ENCODE measurements around the gene SNRPB. TPM values are rescaled to one million over a fixed set of nuclear protein-coding genes. Genes with fewer than 3 reads are reported as not detected.

SNRPB gene
- total RNA-seq, 1 donor from 2014 or later, result 144 TPM

DNA sequence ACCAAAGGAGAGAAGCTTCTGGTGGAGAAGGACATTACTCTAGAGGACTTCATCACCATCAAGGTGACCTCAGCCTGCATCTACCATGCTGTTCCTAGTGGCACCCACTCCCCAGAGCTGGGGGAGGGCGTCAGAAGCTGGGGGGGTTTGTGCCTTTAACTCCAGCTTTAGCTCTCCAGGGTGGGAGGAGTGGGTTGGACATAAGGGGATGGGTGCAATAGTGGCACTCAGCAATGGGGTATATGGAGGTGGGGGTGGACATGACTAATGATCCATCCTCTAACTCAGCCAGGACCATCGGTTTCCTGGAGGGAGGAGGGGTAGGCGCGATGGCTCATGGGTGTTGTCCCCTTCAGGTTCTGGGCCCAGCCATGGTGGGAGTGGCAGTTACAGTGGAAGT, 40.1 kb downstream of the SNRPB start:
- peaks cover 3% of the 10 kb centered on the region for H3K9me3 Mint-ChIP-seq
- H3K27ac Mint-ChIP-seq, result no peak overlapping the region

GRCh38 chr20:2429051-2429450, 41.5 kb downstream of the SNRPB start:
- no peak overlapping the region for H3K27ac Mint-ChIP-seq
- DNase-seq (ENCODE audit: low spot score in 2 of 2, unreplicated experiment in 2 of 2), result no peak
- no peak overlapping the region for H3K4me3 Mint-ChIP-seq
- no peak for TF ChIP-seq CTCF (IDR thresholded peaks at IDR 0.05; ENCODE audit: unreplicated experiment)
- H3K9me3 Mint-ChIP-seq, result peaks cover 3% of the 10 kb centered on the region
- peaks cover 40% of the 10 kb centered on the region for H3K27me3 Mint-ChIP-seq (ENCODE audit: low read depth)
- H3K36me3 Mint-ChIP-seq, result no peaks in the 10 kb centered on the region
- no peaks in the 10 kb centered on the region for H3K4me1 Mint-ChIP-seq

More for the DNA sequence above, 40.1 kb downstream of the SNRPB start:
- H3K27me3 Mint-ChIP-seq (ENCODE audit: low read depth), result peaks cover 40% of the 10 kb centered on the region
- DNase-seq (ENCODE audit: low spot score in 2 of 2, unreplicated experiment in 2 of 2), result no peak
- no peak for TF ChIP-seq CTCF (IDR thresholded peaks at IDR 0.05; ENCODE audit: unreplicated experiment)
- H3K4me1 Mint-ChIP-seq, result no peaks in the 10 kb centered on the region
- no peaks in the 10 kb centered on the region for H3K36me3 Mint-ChIP-seq
- no peak overlapping the region for H3K4me3 Mint-ChIP-seq

DNA sequence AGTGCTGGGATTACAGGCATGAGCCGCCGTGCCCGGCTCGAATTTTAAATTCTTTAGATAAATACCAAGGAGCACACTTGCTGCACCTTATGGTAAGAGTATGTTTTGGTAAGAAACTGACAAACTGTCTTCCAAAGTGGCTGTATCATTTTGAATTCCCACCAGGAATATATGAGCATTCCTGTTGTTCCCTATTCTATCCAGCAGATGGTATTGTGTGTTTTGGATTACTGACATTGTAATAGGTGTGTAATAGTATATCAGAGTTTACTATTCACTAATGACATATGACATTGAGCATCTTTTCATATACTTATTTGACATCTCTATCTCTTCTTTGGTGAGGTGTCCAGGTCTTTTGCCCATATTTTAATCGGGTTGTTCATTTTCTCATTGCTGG, 49.3 kb downstream of the SNRPB start:
- TF ChIP-seq CTCF (IDR thresholded peaks at IDR 0.05; ENCODE audit: unreplicated experiment), result no peak
- no peak for DNase-seq (ENCODE audit: low spot score in 2 of 2, unreplicated experiment in 2 of 2)
- H3K4me3 Mint-ChIP-seq, result no peak overlapping the region

GRCh38 chr20:2420510-2420909, 50.1 kb downstream of the SNRPB start:
- H3K27me3 Mint-ChIP-seq (ENCODE audit: low read depth), result peaks cover 16% of the 10 kb centered on the region
- H3K36me3 Mint-ChIP-seq, result no peaks in the 10 kb centered on the region
- H3K9me3 Mint-ChIP-seq, result peaks cover 8% of the 10 kb centered on the region
- H3K27ac Mint-ChIP-seq, result no peak overlapping the region
- H3K4me3 Mint-ChIP-seq, result no peak overlapping the region
- no peak for TF ChIP-seq CTCF (IDR thresholded peaks at IDR 0.05; ENCODE audit: unreplicated experiment)
- DNase-seq (ENCODE audit: low spot score in 2 of 2, unreplicated experiment in 2 of 2), result no peak
- no peaks in the 10 kb centered on the region for H3K4me1 Mint-ChIP-seq

More for the DNA sequence above, 49.3 kb downstream of the SNRPB start:
- Mint-ChIP-seq H3K4me1 (no peaks in the 10 kb centered on the region), H3K27ac (no peak overlapping the region), H3K27me3 (ENCODE audit: low read depth) (peaks cover 19% of the 10 kb centered on the region), H3K36me3 (no peaks in the 10 kb centered on the region), H3K9me3 (peaks cover 11% of the 10 kb centered on the region)

GRCh38 chr20:2418388-2418787, 52.2 kb downstream of the SNRPB start:
- Mint-ChIP-seq H3K36me3 (no peaks in the 10 kb centered on the region), H3K27ac (no peak overlapping the region), H3K27me3 (ENCODE audit: low read depth) (peaks cover 25% of the 10 kb centered on the region), H3K9me3 (peaks cover 2% of the 10 kb centered on the region), H3K4me3 (no peak overlapping the region), H3K4me1 (no peaks in the 10 kb centered on the region)
- no peak for DNase-seq (ENCODE audit: low spot score in 2 of 2, unreplicated experiment in 2 of 2)
- no peak for TF ChIP-seq CTCF (IDR thresholded peaks at IDR 0.05; ENCODE audit: unreplicated experiment)

DNA sequence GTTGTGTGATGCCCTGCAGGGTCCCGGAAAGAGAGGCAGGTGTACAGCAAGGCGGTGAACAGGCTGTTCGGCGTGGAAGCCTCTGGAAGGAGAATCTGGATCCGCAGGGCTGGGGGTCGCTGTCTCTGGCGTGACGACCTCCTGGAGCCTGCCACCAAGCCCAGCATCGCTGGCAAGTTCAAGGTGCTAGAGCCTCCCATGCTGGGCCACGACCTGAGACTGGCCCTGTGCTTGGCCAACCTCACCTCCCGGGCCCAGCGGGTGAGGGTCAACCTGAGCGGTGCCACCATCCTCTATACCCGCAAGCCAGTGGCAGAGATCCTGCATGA, 53.4 kb downstream of the SNRPB start:
- Mint-ChIP-seq H3K27ac (no peak overlapping the region), H3K4me3 (no peak overlapping the region), H3K9me3 (no peaks in the 10 kb centered on the region), H3K27me3 (ENCODE audit: low read depth) (peaks cover 31% of the 10 kb centered on the region), H3K4me1 (no peaks in the 10 kb centered on the region), H3K36me3 (no peaks in the 10 kb centered on the region)
- DNase-seq (ENCODE audit: low spot score in 2 of 2, unreplicated experiment in 2 of 2), result no peak
- TF ChIP-seq CTCF (IDR thresholded peaks at IDR 0.05; ENCODE audit: unreplicated experiment), result no peak
